Activated T-helper 17 cell treated with anti-CD3 and anti-CD28 coated beads, Interleukin-2, amount 50 U/mL, for 72 hours (primary cell): ENCODE results near the gene RAB8A. TPM values are rescaled to one million over a fixed set of nuclear protein-coding genes. Genes with fewer than 3 reads are reported as not detected.
"Not testable (repeated sequence)": the region's sequence is repeated elsewhere in the genome, so short reads cannot be mapped to it uniquely, and the experiment has no call there.

Experiments used
- ATAC-seq: fragments of 150-1000 bp; cut with Tn5 transposase; replicated peaks from 2 replicates; pipeline ENCODE4 v1.10.0; 2021; ENCODE audit warnings: mild to moderate bottlenecking, moderate library complexity
- H3K27ac Mint-ChIP-seq: one replicate; pipeline ENCODE4 v1.8.0; 2022; ENCODE audit warnings: mixed read lengths
- H3K27me3 Mint-ChIP-seq: one replicate; pipeline ENCODE4 v1.8.0; 2022; ENCODE audit warnings: mixed read lengths
- H3K36me3 Mint-ChIP-seq: one replicate; pipeline ENCODE4 v1.8.0; 2022; ENCODE audit warnings: low read depth, mild to moderate bottlenecking, mixed read lengths
- H3K4me1 Mint-ChIP-seq: one replicate; pipeline ENCODE4 v1.8.0; 2022; ENCODE audit warnings: mixed read lengths
- H3K4me3 Mint-ChIP-seq: one replicate; pipeline ENCODE4 v1.8.0; 2022; ENCODE audit warnings: mild to moderate bottlenecking, mixed read lengths
- H3K9me3 Mint-ChIP-seq: one replicate; pipeline ENCODE4 v1.8.0; 2022; ENCODE audit warnings: mixed read lengths
- total RNA-seq, 2 donors: library from RNA; stranded (reverse); gene quantifications; one replicate each; pipeline ENCODE4 v1.2.3, GENCODE V29; 2022

The RAB8A gene
- total RNA-seq, 2 donors from 2014 or later: 140 to 212 TPM

GRCh38 chr19:16157601-16158000 lies 45.9 kb downstream of the RAB8A start:
- ATAC-seq: no peak
- Mint-ChIP-seq H3K27me3 (no peaks in the 10 kb centered on the region), H3K4me3 (no peak overlapping the region), H3K27ac (no peak overlapping the region), H3K4me1 (peaks cover 25% of the 10 kb centered on the region), H3K36me3 (peaks cover 55% of the 10 kb centered on the region), H3K9me3 (no peaks in the 10 kb centered on the region)

- Mint-ChIP-seq H3K9me3 (no peaks in the 10 kb centered on the region), H3K4me3 (no peak overlapping the region), H3K36me3 (peaks cover 34% of the 10 kb centered on the region), H3K4me1 (peaks cover 25% of the 10 kb centered on the region), H3K27me3 (no peaks in the 10 kb centered on the region), H3K27ac (no peak overlapping the region)
- ATAC-seq: no peak
Measured at GRCh38 chr19:16159655-16160054, 48.0 kb downstream of the RAB8A start.

GRCh38 chr19:16160445-16160942 lies 48.8 kb downstream of the RAB8A start:
- ATAC-seq: peak; percentile 25
- Mint-ChIP-seq H3K36me3 (peaks cover 26% of the 10 kb centered on the region), H3K4me3 (peak overlapping the region; percentile 66), H3K4me1 (peaks cover 17% of the 10 kb centered on the region), H3K9me3 (no peaks in the 10 kb centered on the region), H3K27ac (peak overlapping the region; percentile 90), H3K27me3 (no peaks in the 10 kb centered on the region)

GRCh38 chr19:16160943-16161560 lies 49.4 kb downstream of the RAB8A start:
- peaks cover 17% of the 10 kb centered on the region for H3K4me1 Mint-ChIP-seq
- H3K4me3 Mint-ChIP-seq: peak overlapping the region; percentile 66

GRCh38 chr19:16161840-16162239 lies 50.2 kb downstream of the RAB8A start:
- ATAC-seq: peak; percentile 46
- H3K9me3 Mint-ChIP-seq: no peaks in the 10 kb centered on the region
- H3K4me3 Mint-ChIP-seq: peak overlapping the region; percentile 66
- H3K27ac Mint-ChIP-seq: peak overlapping the region; percentile 90
- peaks cover 17% of the 10 kb centered on the region for H3K4me1 Mint-ChIP-seq
- no peaks in the 10 kb centered on the region for H3K27me3 Mint-ChIP-seq
- peaks cover 12% of the 10 kb centered on the region for H3K36me3 Mint-ChIP-seq

More at GRCh38 chr19:16160943-16161560, 49.4 kb downstream of the RAB8A start:
- peak overlapping the region; percentile 90 for H3K27ac Mint-ChIP-seq
- H3K9me3 Mint-ChIP-seq: no peaks in the 10 kb centered on the region
- peak; percentile 87 for ATAC-seq
- H3K36me3 Mint-ChIP-seq: peaks cover 20% of the 10 kb centered on the region
- H3K27me3 Mint-ChIP-seq: no peaks in the 10 kb centered on the region

- H3K4me3 Mint-ChIP-seq: no peak overlapping the region
- ATAC-seq: no peak
- no peaks in the 10 kb centered on the region for H3K27me3 Mint-ChIP-seq
- no peaks in the 10 kb centered on the region for H3K36me3 Mint-ChIP-seq
- H3K9me3 Mint-ChIP-seq: no peaks in the 10 kb centered on the region
- peaks cover 17% of the 10 kb centered on the region for H3K4me1 Mint-ChIP-seq
- no peak overlapping the region for H3K27ac Mint-ChIP-seq
Measured at GRCh38 chr19:16164222-16164890, 52.7 kb downstream of the RAB8A start.

- Mint-ChIP-seq H3K27ac (no peak overlapping the region), H3K4me1 (peaks cover 5% of the 10 kb centered on the region), H3K36me3 (no peaks in the 10 kb centered on the region), H3K27me3 (no peaks in the 10 kb centered on the region), H3K9me3 (no peaks in the 10 kb centered on the region), H3K4me3 (no peak overlapping the region)
- ATAC-seq: no peak
Measured at GRCh38 chr19:16166417-16166816, 54.7 kb downstream of the RAB8A start.

- Mint-ChIP-seq H3K27ac (no peak overlapping the region), H3K4me3 (no peak overlapping the region), H3K4me1 (no peaks in the 10 kb centered on the region), H3K9me3 (no peaks in the 10 kb centered on the region), H3K36me3 (no peaks in the 10 kb centered on the region), H3K27me3 (no peaks in the 10 kb centered on the region)
- ATAC-seq: no peak
Measured at GRCh38 chr19:16167055-16167454, 55.4 kb downstream of the RAB8A start.

GRCh38 chr19:16168465-16169081 lies 56.9 kb downstream of the RAB8A start:
- no peak overlapping the region for H3K27ac Mint-ChIP-seq
- ATAC-seq: peak; percentile 59
- H3K27me3 Mint-ChIP-seq: no peaks in the 10 kb centered on the region
- H3K36me3 Mint-ChIP-seq: no peaks in the 10 kb centered on the region
- H3K9me3 Mint-ChIP-seq: no peaks in the 10 kb centered on the region
- H3K4me3 Mint-ChIP-seq: no peak overlapping the region
- no peaks in the 10 kb centered on the region for H3K4me1 Mint-ChIP-seq

- Mint-ChIP-seq H3K4me3 (no peak overlapping the region), H3K36me3 (no peaks in the 10 kb centered on the region), H3K27me3 (no peaks in the 10 kb centered on the region), H3K9me3 (no peaks in the 10 kb centered on the region), H3K27ac (no peak overlapping the region), H3K4me1 (no peaks in the 10 kb centered on the region)
- no peak for ATAC-seq
Measured at GRCh38 chr19:16170134-16170533, 58.4 kb downstream of the RAB8A start.

GRCh38 chr19:16175954-16176353 lies 64.3 kb downstream of the RAB8A start:
- no peaks in the 10 kb centered on the region for H3K9me3 Mint-ChIP-seq
- H3K4me3 Mint-ChIP-seq: no peak overlapping the region
- H3K27ac Mint-ChIP-seq: no peak overlapping the region
- no peaks in the 10 kb centered on the region for H3K4me1 Mint-ChIP-seq
- no peak for ATAC-seq
- H3K36me3 Mint-ChIP-seq: no peaks in the 10 kb centered on the region
- H3K27me3 Mint-ChIP-seq: no peaks in the 10 kb centered on the region

- H3K4me3 Mint-ChIP-seq, ATAC-seq, H3K4me1 Mint-ChIP-seq, H3K9me3 Mint-ChIP-seq, H3K27ac Mint-ChIP-seq, H3K27me3 Mint-ChIP-seq, H3K36me3 Mint-ChIP-seq: not testable (repeated sequence)
Measured at GRCh38 chr19:16178866-16179265, 67.2 kb downstream of the RAB8A start.

- H3K4me1 Mint-ChIP-seq: no peaks in the 10 kb centered on the region
Measured at GRCh38 chr19:16180611-16181010, 68.9 kb downstream of the RAB8A start.

More at GRCh38 chr19:16180611-16181010, 68.9 kb downstream of the RAB8A start:
- H3K9me3 Mint-ChIP-seq: no peaks in the 10 kb centered on the region
- no peaks in the 10 kb centered on the region for H3K27me3 Mint-ChIP-seq
- H3K27ac Mint-ChIP-seq: no peak overlapping the region
- H3K4me3 Mint-ChIP-seq: no peak overlapping the region
- peaks cover 7% of the 10 kb centered on the region for H3K36me3 Mint-ChIP-seq
- no peak for ATAC-seq
